GM19025 (cell line): Measurements from ENCODE around the gene HSPA6.
A peak's percentile ranks its signal among the peaks of the same experiment; 100 is the strongest.
"Not testable (repeated sequence)": the region's sequence is repeated elsewhere in the genome, so short reads cannot be mapped to it uniquely, and the experiment has no call there.

Source experiments
- ATAC-seq: cut with Tn5 transposase; IDR thresholded peaks from one replicate; pipeline ENCODE4 v1.9.1; 2021; ENCODE audit warnings: mild to moderate bottlenecking, low read depth, moderate library complexity; ENCODE audit not compliant: unreplicated experiment

Gene HSPA6

DNA sequence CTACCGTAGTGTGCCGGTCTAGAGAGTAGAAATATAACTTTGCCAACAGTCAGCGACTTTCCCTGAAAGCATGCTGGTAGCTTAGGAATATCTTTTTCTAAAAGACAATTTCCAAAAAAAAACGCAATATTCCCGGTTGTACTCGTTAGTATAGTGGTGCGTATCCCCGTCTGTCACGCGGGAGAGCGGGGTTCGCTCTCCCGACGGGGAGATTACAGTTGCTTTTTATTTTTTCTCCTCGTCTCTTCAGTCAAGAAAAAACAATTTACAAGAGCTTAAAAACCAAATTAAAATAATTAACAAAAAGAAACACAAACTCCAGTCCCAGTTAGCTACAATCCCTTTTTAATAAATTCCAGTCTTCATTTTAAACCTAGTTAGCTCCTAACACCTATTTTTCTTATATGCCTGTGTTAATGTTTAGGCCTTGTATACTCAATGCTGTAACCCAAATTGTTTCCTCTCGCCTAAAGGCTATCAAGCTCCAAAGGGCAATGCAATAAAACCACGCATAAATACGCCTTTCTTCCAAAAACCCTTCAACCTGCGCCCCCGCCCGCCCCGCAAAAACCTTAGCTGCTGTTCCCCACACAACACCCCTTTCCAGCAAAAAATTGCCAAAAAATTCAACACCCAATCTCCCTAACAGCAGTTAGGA, 7.8 kb downstream of the HSPA6 start:
- no peak for ATAC-seq

DNA sequence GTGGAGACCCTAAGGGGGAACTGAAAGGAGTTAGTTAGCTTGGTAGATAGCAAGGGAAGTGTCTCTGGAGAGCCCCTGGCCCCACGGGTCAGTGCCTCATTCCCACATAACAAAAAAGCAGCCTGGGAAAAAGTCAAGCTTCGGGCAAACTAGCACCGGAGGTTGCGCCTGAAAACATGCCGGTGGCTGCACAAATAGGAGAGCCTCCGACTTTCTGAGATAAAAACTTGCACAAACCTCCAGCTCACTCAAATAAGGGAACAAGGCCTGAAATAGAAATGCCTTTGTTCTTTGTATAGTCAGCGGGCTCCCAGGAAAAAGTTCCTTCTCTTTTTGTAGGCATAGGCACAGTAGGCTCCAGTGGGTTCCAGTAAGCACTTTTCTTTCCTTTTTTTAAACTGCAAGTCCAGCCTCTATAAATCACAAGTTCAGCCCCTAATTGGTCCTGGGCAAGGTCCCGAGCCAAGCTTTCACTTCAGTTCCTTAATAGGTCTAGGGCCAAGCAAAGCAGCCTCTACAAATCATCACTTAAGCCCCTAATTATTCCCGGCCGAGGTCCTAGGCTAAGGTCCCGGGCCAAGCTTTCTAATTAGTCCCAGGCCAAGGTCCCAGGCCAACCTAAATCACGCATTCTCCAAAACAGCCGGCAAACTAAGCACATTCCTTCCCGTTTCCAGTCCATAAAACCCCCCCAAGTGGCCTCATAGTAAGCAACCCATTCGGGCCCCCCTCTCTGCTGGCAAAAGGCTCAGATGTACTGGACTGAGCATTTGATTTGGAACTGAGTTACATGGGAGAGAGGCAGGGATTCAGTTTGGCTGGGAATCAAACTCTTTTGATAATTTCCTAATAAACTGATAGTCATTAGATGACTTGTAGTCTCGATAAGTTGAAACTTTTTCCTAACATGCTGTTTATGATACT, 8.6 kb downstream of the HSPA6 start:
- ATAC-seq = not testable (repeated sequence)

DNA sequence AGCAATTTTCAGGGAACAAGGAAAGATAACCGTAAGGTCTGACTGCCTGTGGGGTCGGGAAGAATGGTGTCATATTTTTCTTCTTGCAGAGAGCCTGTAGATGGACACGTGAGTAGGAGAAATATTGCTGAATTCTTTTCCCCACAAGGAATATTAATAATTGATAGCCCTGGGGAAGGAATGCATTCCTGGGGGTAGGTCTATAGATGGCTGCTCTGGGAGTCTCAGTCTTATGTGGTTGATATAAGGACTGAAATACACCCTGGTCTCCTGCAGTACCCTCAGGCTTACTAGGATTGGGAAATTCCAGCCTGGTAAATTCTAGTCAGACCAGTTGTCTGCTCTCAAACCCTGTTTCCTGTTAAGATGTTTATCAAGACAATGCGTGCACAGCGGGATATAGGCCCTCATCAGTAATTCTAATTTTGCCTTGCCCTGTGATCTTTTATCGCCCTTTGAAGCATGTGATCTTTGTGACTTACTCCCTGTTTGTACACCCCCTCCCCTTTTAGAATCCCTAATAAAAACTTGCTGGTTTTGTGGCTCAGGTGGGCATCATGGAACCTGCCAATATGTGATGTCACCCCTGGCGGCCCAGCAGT, 12.8 kb downstream of the HSPA6 start:
- ATAC-seq = not testable (repeated sequence)

DNA sequence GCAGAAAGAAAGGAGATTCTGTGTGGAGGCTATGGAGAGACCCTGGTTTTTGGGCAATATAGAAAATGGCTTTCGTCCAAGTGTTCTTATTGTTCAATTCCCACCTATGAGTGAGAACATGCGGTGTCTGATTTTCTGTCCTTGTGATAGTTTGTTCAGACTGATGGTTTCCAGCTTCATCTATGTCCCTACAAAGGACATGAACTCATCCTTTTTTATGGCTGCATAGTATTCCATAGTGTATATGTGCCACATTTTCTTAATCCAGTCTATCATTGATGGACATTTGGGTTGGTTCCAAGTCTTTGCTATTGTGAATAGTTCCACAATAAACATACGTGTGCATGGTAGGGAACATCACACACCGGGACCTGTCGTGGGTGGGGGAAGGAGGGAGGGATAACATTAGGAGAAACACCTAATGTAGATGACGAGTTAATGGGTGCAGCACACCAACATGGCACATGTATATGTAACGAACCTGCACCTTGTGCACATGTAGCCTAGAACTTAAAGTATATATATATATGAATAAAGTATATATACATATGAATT, 14.7 kb downstream of the HSPA6 start:
- not testable (repeated sequence) for ATAC-seq

DNA sequence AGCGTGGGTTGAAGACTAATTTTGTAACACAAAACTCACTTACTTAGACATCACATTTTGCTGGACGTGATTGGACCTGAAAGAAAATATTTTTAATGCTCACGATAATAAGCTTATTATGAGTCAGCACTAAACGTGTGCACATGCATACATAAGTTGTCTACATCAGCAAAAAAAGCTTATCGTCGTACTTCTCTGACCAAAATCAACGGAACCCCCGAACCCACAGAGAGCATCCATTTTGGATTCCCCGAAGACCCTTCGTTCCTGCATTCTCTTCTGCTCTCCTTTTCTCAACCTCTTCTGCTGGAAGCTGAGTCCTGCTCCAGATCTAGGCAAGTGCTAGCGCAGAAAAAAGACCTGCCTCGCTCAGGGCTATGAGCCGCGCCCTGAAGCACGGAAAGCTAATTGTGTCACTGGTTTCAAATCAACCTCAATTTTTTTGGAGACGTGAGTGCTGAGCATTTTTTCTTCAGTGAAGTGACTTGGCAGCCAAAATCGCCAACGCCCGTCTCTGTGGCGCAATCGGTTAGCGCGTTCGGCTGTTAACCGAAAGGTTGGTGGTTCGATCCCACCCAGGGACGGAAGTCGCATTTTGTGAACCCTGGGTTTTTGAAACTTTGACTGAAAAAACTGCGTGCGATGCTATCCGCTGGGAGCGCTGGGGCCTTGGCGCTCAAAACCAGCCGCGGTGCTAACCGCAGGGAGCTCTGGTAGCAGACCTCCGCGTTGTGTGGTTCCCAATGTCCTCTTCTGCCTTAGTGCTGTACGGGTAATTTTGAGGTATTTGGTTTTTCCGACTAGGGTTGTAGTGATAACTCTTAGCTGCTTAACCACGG, 15.6 kb downstream of the HSPA6 start:
- ATAC-seq = peak; percentile 41

DNA sequence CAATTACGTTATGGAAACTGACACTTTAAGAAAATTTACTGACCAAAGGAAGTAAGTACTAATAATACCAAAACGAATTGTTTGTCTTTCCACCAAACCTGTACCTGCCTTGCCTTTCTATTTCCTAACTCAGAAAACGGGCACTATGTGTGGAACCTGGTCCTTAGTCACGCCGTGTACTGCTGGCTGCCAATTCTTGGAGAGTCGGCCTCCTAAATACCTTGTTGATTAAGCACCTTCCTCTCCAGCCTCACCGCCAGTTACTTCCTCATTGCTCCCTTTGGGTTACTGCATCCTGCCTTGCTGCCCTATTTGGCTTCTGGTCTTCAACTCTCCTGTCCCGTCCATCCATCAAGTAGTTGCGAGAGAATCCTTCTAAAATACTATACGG, 16.2 kb downstream of the HSPA6 start:
- not testable (repeated sequence) for ATAC-seq

DNA sequence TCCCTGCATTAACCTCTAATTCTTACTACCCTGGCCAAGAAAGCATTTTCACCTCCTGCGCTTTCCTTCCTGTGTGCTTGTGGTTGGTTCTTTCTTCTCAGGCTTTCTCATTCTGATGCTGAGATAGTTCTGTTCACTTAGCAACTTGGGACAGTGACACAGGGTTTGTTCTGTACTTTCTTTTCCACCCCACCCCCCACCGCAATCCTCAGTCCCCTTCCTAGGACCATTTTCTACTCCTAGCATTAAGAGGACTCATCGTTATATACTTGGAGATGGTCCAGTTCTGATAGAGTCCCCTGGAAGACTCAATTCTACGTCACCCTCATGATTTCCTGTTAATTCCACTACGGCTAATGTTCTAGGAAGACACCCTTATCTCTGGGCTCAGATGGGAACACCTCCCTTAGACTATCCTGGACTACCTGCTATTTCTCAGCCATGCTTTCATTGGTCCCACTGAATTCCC, 17.8 kb downstream of the HSPA6 start:
- peak; percentile 60 for ATAC-seq

DNA sequence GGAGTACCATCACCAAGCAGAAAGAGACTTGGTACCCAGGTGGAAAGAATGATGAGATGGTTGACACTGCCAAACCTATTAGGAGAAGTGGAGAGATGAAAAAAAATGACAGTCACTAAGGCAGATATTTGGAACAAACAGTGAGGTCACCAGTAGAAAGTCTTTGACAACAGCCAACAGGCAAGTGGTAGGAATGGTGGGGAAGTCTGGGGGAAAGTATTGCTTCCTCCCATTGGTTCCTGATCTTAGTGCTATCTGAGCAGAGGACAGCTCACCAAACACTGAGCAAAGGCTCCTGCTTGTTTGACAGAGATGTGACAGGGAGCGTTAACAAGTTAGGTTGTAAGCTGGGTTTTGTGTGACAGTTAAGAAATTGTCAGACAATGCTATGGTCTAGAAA, 18.8 kb downstream of the HSPA6 start:
- ATAC-seq = not testable (repeated sequence)

DNA sequence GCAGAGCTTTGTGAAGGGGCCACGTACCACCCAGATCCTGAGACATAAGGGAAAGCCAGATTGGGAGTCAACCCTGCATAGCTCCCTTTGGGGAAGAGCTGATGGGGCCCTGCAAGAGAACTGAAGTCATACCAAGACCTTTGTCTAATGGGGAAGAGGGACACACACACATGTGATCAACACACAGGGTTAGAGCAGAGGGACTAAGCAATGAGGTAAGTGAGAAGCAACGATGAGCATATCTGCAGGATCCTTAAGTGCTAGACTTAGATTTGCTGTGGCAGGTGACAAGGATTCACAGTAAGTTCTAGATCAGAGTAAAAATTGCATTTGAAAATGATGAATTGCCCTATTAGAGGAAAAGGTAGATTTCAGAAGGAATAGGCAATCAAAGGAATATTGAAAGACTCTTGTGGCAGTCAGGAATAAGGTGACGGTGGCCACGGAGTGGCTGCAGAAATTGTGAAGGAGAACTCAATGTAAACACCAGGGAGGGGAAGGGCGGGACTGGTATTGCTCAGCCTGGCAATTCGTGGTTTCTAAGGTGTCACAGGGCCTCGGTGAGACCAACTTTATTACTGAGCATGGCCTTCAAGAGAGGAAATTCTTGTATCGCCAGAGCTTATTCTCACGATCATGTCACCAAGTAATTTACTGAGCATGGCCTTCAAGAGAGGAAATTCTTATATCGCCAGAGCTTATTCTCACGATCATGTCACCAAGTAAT, 20.8 kb downstream of the HSPA6 start:
- not testable (repeated sequence) for ATAC-seq

DNA sequence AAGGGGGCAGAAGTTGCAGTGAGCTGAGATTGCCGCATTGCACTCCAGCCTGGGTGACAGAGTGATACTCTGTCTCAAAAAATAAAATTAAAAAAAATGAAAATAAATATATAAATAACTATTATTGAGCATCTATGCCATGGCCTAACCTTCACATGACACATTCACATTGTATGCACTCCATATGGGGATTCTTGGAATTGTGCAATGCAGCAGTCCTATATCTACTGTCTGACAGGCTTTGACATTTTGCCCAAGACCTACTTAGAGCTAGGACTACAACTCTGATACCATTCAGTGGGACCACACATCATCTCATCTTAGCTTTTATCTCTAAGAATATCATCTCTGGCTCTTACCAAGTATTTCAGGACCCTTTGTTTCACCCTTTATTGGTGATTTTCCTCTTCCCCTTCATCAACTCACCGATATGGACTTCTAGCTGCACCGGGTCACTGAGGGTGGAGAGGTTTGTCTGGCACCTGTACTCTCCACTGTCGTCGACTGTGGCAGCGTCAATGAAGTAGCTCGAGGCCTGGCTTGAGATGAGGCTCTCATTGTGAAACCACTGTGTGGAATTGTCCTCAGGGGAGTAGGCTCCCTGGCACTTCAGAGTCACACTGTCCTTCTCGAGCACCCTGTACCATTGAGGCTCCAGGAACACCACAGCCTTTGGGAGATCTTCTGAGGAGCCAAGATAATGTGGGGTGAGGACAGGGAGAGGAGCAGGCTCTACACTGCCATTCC, 23.8 kb downstream of the HSPA6 start:
- not testable (repeated sequence) for ATAC-seq

DNA sequence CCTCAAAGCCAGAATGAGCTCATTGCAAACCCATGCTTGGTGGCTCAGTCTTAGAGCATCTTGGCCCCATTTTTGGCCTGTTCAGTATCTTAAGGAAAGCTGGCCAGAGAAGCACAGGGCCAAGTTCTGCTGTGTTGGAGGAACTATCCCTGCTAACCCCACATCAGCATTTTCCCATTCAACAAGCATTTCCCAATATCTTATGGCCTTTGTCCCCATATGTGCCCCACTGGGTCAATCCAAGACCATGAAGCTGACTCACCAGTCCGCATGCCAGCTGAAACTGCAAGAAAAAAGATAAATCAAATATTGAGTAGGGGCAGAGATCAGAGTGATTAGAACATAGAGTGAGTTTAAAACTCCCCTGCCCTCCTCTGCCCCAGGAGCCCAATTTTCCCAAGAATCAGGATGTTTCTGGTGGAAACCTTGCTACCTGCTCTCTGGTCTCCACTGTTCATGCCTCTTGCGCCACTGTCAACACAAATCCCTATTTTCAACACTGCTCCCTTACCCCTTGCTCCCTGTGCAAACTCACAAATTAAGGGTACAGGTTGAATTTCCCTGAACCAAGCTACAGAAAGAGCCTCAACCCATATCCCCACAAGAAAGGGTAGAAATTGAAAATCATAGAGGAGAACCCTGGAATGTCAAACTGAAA, 24.5 kb downstream of the HSPA6 start:
- ATAC-seq = not testable (repeated sequence)

DNA sequence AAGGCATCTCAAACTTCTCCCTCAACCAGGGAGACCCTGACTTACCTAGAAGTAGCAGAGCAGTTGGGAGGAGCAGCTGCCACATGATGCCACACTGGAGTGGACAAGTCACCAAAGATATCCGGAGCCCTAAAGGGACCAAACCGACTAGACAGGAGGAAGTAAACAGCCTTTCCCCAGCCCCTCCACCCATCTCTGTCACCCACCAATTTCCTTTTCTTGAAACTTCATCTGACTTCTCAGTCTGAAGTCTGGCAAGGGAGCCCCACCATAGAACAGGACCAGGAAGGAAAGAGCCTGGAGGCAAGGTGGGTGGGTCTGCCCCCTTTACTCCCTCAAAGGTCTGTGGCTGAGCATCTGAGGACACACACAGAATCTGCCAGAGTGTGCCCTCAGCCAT, 25.3 kb downstream of the HSPA6 start, which contains the start of gene FCGR3A:
Gene FCGR3A, minus strand, starts transcription at position 167 of the 400 bp plus-strand sequence. Its CDS starts 82 bp downstream, at position 85.
- ATAC-seq = no peak

DNA sequence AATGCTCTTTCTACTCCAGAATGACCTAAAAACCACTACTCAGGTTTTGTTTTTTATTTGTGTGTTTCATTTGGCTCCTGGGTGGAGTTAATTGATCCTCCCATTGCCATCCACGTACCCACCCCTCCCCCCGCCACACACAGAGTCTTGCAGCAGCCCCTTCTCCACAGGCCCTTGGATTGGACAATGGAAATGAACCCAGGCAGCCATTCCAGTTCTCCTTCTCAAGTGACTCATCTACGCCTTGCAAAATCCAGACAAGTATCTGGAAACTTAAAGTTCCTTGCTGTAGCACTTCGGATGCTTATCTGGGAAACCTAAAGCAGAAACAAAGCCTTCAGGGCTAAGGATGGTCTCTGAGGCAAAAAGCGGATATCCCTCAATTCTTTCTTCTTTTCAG, 26.6 kb downstream of the HSPA6 start:
- not testable (repeated sequence) for ATAC-seq

DNA sequence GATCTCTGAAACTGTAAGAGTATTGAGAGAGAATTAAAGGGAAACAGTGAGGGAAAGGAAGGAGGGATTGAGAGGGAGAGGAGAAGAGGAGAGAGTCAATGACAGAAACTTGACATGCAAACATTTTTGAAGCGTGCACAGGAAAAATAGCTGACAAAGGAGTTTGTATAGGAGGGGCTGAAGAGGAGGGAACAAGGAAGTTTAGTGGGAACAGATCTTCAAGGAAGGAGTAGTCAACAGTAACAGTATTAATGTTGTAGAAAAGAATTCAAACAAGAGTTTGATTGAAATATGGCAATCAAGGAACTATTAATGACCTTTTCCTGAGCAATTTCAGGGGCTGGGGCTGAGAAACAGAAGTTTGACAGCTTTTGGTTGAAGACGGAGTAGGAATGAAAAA, 29.3 kb downstream of the HSPA6 start:
- ATAC-seq = not testable (repeated sequence)

DNA sequence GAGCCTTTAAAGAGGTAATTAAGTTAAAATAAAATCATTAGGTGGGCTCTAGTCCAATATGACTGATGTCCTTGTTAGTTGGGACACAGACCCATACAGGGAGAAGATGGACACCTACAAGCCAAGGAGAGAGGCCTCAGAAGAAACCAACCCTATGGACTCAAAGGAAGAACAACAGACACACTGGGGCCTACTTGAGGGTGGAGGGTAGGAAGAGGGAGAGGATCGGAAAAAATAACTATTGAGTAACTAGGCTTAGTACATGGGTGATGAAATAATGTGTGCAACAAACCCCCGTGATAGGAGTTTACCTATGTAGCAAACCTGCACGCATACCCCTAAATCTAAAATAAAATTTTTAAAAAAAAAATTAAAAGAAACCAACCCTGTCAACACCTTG, 30.0 kb downstream of the HSPA6 start:
- not testable (repeated sequence) for ATAC-seq

DNA sequence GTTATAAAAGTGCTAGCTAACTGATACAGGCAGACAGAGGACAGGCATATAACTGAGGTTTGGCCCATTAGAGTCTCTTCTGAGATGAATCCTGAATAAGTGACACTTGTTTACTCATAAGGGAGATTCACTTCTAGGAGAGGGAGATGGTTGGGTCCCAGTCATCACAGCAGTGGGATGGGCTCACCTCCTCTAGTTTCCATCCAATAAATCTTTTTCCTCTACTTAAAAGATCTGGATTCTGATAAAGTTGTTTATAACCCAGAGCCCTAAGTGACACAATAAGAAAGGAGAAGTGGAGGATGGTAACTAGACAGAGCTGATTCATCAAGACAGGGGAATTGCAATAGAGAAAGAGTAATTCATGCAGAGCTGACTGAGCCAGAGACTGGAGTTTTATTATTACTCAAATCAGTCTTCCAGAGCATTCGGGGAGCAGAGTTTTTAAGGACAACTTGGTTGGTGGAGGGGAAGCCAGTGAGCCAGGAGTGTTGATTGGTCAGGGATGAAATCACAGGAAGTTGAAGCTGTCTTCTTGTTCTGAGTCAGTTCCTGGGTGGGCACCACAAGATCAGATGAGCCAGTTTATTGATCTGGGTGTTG, 30.6 kb downstream of the HSPA6 start:
- not testable (repeated sequence) for ATAC-seq

DNA sequence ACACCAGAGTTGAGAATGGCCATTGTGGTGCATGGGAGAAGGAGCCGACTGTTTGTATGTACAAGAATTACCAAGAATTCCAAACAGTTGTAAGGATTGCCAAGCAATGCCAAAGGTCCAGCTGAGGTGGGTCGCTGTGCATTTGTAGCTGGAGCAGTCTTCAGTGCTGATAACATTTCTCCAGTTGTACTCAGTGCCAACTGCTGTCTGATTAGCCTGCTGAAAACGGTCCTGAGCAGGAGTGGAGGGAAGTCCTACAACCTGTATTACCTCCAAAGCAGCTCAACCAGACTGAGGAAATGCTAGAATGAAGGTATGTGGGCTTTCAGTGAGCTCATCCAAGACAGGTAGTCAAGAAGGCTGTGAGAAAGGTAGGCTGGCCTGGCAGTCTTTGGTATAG, 31.8 kb downstream of the HSPA6 start:
- ATAC-seq = not testable (repeated sequence)

DNA sequence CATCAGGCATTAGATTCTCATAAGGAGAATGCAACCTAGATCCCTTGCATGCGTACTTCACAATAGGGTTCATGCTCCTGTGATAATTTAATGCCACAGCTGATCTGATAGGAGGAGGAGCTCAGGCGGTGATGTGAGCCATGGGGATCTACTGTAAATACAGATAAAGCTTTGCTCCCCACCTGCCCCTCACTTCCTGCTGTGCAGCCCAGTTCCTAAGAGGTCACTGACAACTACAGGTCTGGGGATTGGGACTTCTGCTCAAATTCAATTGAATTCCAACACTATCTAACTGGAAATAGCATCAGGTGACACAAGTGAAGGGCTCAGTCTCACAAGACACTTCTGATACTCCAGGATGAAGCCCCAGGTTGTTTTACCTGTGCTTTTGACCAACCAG, 32.6 kb downstream of the HSPA6 start:
- not testable (repeated sequence) for ATAC-seq
